Gastrocnemius medialis (tissue), 4 donors: ENCODE measurements around the gene PTPRN2. TPM values are rescaled to one million over a fixed set of nuclear protein-coding genes. Genes with fewer than 3 reads are reported as not detected.

ENCODE experiments used
- ATAC-seq, 2 donors: fragments of 150-250 bp; one replicate each; pipeline ENCODE4 v1.9.1; 2016
- DNase-seq, 2 donors: peaks; one replicate each; pipeline ENCODE4 v3.0.0-alpha.2; 2019
- H3K27ac ChIP-seq, 4 donors: fragments of 200-600 bp; sonication (generic); 1 replicate in 1 of 4; 2 replicates in 3 of 4; pipeline ENCODE4 v1.5.1; 2016 to 2018; ENCODE audit warnings: mild to moderate bottlenecking in 2 of 4, moderate library complexity in 1 of 4
- H3K27me3 ChIP-seq, 3 donors: fragments of 200-600 bp; sonication (generic) in 2 of 3; 1 replicate in 1 of 3; 2 replicates in 2 of 3; pipeline versions ENCODE4 v1.5.1 to v1.6.0; 2016 to 2019; ENCODE audit warnings: mild to moderate bottlenecking in 1 of 3, moderate library complexity in 1 of 3
- H3K36me3 ChIP-seq, 2 donors: fragments of 200-600 bp; sonication (generic) in 1 of 2; one replicate each; pipeline ENCODE4 v1.5.1; 2017 to 2018
- H3K4me1 ChIP-seq, 2 donors: fragments of 200-600 bp; sonication (generic) in 1 of 2; one replicate each; pipeline ENCODE4 v1.5.1; 2016 to 2017; ENCODE audit warnings: mild to moderate bottlenecking in 2 of 2
- H3K4me3 ChIP-seq, 4 donors: fragments of 200-600 bp; sonication (generic) in 3 of 4; 1 replicate in 1 of 4; 2 replicates in 3 of 4; pipeline ENCODE4 v1.5.1; 2016 to 2019; ENCODE audit warnings: mild to moderate bottlenecking in 2 of 4
- H3K9me3 ChIP-seq, 3 donors: fragments of 200-600 bp; sonication (generic) in 2 of 3; 1 replicate in 1 of 3; 2 replicates in 2 of 3; pipeline ENCODE4 v1.5.1; 2016 to 2019
- CTCF ChIP-seq, 5 experiments: fragments of 450-650 bp in 3 of 5; fragments of 200-600 bp in 2 of 5; sonication (generic) in 2 of 5; IDR thresholded peaks in 4 of 5; conservative IDR thresholded peaks in 1 of 5; 1 replicate in 4 of 5; 2 replicates in 1 of 5; pipeline ENCODE4 v1.5.1; 2016 to 2019; ENCODE audit warnings: antibody characterized with exemption in 5 of 5, mild to moderate bottlenecking in 3 of 5, moderate library complexity in 3 of 5
- POLR2A ChIP-seq, 2 donors: fragments of 450-650 bp; IDR thresholded peaks; one replicate each; pipeline ENCODE4 v1.6.1; 2017; ENCODE audit warnings: antibody characterized with exemption in 2 of 2, mild to moderate bottlenecking in 2 of 2, moderate library complexity in 2 of 2
- in situ Hi-C, 4 donors: fragments of 200-750 bp; cut with MboI; loops; one replicate each; pipeline versions ENCODE4 v1.15.0 to v1.8.0; 2017; ENCODE audit warnings: low sequenced_read_pairs in 4 of 4
- intact Hi-C: fragments of 100-400 bp; cut with DNase I; formaldehyde crosslinking; loops from one replicate; pipeline ENCODE4 v1.15.1; 2023; ENCODE audit warnings: low total_unique reads
- total RNA-seq, 4 donors: library from RNA; depleted of rRNA; stranded (reverse); fragments of >200 nt; gene quantifications; one replicate each; pipeline versions ENCODE4 v1.1.0 to v1.2.3, GENCODE V29; 2016

PTPRN2 gene
- total RNA-seq, 4 donors from 2014 or later: 0.66 to 0.85 (median 0.81) TPM

GRCh38 chr7:158176561-158177173, 411.0 kb downstream of the PTPRN2 start:
- DNase-seq (no peak), ATAC-seq (no peak)
- Histone ChIP-seq H3K4me1 (no peaks in the 10 kb centered on the region), H3K36me3 (no peaks in the 10 kb centered on the region), H3K4me3 (no peak overlapping the region), H3K9me3 (no peaks in the 10 kb centered on the region), H3K27me3 (no peaks in the 10 kb centered on the region), H3K27ac (no peak overlapping the region)
- intact Hi-C loops: no loop called here
- in situ Hi-C loops: no loop called here
- no peak for TF ChIP-seq POLR2A (IDR thresholded peaks at IDR 0.05)
- TF ChIP-seq CTCF (IDR thresholded peaks at IDR 0.05 in 4 of 5, conservative IDR thresholded peaks at IDR 0.05 in 1 of 5): no peak

- Histone ChIP-seq H3K4me1 (no peaks in the 10 kb centered on the region), H3K9me3 (no peaks in the 10 kb centered on the region), H3K4me3 (no peak overlapping the region), H3K36me3 (no peaks in the 10 kb centered on the region), H3K27me3 (no peaks in the 10 kb centered on the region), H3K27ac (no peak overlapping the region)
- no peak for ATAC-seq
- no peak for DNase-seq
- no peak for TF ChIP-seq CTCF (IDR thresholded peaks at IDR 0.05 in 4 of 5, conservative IDR thresholded peaks at IDR 0.05 in 1 of 5)
- TF ChIP-seq POLR2A (IDR thresholded peaks at IDR 0.05): no peak
- in situ Hi-C loops (no loop called here), intact Hi-C loops (no loop called here)
These were observed 411.8 kb downstream of the PTPRN2 start for GRCh38 chr7:158175779-158176178.

GRCh38 chr7:158174947-158175346, 412.7 kb downstream of the PTPRN2 start:
- H3K36me3 ChIP-seq: no peaks in the 10 kb centered on the region
- H3K4me1 ChIP-seq: no peaks in the 10 kb centered on the region
- no peak for ATAC-seq
- no peaks in the 10 kb centered on the region for H3K9me3 ChIP-seq
- TF ChIP-seq POLR2A (IDR thresholded peaks at IDR 0.05) (no peak), CTCF (IDR thresholded peaks at IDR 0.05 in 4 of 5, conservative IDR thresholded peaks at IDR 0.05 in 1 of 5) (no peak)
- in situ Hi-C loops: no loop called here
- H3K4me3 ChIP-seq: no peak overlapping the region
- DNase-seq: no peak
- no peaks in the 10 kb centered on the region for H3K27me3 ChIP-seq
- intact Hi-C loops: no loop called here
- H3K27ac ChIP-seq: no peak overlapping the region

GRCh38 chr7:158167373-158167772, 420.2 kb downstream of the PTPRN2 start:
- ATAC-seq: no peak
- in situ Hi-C loops: no loop called here
- H3K36me3 ChIP-seq: no peaks in the 10 kb centered on the region
- no peaks in the 10 kb centered on the region for H3K9me3 ChIP-seq
- no peak for DNase-seq
- H3K27ac ChIP-seq: no peak overlapping the region
- no peaks in the 10 kb centered on the region for H3K4me1 ChIP-seq
- H3K4me3 ChIP-seq: no peak overlapping the region
- no peaks in the 10 kb centered on the region for H3K27me3 ChIP-seq
- TF ChIP-seq POLR2A (IDR thresholded peaks at IDR 0.05) (no peak), CTCF (IDR thresholded peaks at IDR 0.05 in 4 of 5, conservative IDR thresholded peaks at IDR 0.05 in 1 of 5) (no peak)
- intact Hi-C loops: no loop called here
